HG02623 (cell line): Measurements from ENCODE around the gene FIG4.
"Not testable (repeated sequence)": the region's sequence is repeated elsewhere in the genome, so short reads cannot be mapped to it uniquely, and the experiment has no call there.

Source experiments
- ATAC-seq: cut with Tn5 transposase; IDR thresholded peaks from one replicate; pipeline ENCODE4 v1.9.1; 2021; ENCODE audit warnings: moderate library complexity; ENCODE audit not compliant: unreplicated experiment

FIG4 gene

DNA sequence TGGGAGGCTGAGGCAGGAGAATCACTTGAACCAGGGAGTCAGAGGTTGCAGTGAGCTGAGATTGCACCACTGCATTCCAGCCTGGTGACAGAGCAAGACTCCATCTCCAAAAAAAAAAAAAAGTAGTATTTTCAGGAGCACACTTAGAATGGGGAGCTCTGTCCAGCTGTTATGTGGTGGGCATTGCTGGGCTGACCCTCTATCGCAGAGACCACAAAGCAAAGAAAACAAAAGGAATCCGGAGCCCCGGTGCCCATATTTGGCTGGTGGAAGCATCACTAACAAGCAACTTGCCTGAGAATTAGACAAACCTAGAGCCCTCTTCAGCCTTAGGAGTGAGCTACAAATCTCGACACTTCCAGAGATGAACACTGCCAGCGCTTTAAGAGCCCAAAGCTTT lies 149.7 kb downstream of the FIG4 start:
- no peak for ATAC-seq

DNA sequence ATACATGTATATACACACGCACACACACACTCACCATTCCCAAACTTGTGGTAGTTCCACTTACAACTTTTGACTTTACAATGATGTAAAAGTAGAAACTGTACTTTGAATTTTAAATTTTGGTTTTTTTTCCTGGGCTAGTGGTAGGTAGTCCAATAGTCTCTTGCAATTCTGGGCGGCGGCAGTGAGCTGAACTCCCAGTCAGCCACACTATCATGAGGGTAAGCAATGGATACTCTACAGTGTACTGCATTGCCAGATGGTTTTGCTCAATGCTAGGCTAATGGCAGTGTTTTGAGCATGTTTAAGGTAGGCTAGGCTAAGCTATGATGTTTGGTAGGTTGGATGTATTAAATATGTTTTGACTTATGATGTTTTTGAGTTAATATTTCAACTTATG lies 150.8 kb downstream of the FIG4 start:
- no peak for ATAC-seq

DNA sequence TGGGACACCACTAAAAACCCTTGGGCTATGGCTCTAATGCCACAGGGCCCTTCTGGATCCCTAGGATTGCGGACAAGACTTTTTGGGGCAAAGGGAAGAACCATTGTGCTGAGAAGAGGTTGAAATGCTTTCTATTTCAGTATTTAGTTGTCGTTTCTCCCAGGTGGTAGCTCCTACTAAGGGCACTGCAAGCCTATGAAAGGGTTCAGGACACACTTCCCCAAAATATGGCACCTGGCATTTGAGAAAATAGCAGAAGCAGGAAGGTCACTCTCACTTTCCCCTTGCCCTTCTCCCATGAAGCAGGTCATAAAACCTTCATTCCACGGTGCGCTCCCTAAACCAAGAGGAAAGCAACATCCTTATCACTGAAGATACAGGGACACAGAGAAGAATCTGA lies 161.6 kb downstream of the FIG4 start:
- no peak for ATAC-seq

DNA sequence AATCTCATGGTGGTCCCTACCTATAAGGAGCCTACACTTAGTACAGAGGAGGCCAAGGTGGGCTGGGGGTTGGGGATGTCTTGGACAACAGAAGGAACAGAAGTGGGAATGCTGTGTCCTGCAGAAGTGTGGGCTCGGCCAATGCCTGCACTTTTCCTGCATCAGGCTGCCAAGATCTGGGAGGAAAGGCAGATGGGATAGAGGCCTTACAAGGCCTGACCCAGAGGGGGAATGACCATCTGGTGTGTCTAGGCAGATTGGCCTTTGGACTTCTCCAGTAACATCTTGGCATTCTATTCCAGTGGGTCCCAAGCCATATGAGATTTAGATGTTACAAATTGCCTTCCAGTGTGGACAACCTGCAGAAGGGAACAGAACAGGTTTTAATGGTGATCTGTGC lies 162.3 kb downstream of the FIG4 start:
- ATAC-seq: no peak

DNA sequence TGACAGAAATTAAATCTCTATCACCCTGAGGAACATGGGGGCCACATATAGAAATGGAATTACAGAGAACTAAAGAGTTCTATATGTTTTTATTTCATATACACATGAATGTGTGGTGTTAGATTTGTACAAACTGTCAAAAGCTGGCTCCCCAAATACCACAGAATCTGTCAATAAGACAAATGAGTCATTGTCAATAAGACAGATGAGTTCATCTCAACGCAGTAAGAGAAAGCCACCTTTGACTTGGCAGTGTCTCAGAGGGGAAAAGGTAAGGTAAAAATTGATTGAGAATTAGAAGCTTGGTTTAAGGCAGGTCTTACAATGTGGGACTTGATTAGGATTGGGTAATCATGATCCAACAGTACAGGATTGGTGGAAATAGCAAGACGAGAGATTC lies 162.9 kb downstream of the FIG4 start:
- ATAC-seq: no peak

DNA sequence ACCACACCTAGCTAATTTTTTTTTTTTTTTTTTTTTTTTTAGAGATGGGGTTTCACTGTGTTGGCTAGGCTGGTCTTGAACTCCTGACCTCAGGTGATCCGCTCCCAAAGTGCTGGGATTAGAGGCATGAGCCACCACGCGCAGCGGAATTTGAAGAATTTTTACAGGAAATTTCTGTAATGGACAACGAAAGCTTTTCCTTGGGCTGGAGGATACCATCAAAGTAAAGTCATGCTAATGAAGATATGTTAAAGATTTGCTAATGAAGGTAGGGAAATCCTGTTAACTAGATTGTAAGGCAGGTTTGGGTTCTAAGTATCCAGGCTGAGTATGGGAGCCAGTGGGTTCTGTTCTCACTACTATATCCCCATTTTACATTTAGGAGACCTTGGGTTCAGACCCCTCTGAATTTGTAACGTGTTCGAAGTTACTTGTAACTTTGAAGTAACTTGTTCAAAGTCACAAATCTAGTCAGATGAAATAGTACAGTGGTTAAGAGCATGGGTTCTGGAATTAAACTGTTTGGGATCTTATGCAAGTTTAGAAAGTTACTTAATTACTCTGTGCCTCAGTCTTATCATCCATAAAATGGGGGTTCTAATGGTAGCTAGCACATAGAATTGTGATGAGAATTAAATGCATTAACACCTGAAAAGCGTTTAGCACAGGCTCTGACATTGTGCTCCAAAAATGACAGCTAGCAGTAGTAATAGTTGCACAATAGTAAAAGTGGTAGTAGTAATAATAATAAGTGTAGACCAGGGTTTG lies 163.6 kb downstream of the FIG4 start:
- ATAC-seq: no peak

DNA sequence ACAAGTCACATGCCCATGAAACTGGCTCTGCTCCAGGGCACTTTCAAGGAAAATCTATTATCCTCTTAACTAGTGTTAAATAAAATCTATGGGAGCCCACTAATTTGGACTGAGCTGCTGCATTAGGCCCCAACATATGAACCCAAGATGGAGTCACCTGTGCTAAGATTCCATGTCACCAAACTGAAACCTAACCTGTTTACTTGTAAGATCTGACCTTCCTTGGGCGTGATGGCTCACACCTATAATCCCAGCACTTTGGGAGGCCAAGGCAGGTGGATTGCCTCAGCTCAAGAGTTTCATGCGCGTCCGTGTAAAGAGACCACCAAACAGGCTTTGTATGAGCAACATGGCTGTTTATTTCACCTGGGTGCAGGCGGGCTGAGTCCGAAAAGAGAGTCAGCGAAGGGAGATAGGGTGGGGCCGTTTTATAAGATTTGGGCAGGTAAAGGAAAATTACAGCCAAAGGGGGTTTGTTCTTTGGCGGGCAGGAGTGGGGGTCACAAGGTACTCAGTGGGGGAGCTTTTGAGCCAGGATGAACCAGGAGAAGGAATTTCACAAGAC lies 164.5 kb downstream of the FIG4 start:
- not testable (repeated sequence) for ATAC-seq

DNA sequence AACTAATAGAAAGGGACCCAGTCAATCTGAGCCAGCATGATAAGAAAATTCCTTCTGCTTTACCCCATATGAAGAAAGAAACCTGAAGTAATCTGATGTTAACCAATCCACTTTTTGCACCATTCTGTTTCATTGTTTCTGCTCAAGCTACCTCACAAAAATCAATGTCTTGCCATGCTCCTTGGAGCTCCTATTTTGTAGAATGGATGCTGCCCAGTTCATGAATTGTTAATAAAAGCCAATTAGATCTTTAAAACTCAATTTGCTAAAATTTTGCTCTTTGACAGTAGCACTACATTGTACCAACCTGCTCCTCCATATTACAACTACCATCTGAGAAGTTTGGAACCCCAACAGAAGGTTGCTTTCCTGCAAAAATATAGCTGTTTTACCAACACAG lies 170.8 kb downstream of the FIG4 start:
- no peak for ATAC-seq

DNA sequence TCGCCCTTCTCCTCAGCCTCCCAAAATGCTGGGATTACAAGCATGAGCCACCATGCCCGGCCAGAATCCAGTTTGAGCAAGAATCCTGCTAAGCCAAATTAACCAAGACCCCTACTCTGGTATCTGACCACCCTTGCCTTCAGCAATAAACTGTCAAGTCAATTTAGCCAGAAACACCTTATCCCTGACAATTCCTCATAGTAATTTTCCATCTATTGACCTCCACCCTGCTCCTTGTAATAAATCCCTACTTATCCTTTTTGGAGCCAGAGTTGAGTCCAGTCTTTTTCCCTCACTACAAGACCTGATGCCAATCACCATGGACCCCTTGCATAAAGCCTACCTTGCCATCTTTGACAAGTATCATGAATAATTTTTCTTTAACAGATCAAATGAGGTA lies 173.0 kb downstream of the FIG4 start:
- ATAC-seq: no peak

DNA sequence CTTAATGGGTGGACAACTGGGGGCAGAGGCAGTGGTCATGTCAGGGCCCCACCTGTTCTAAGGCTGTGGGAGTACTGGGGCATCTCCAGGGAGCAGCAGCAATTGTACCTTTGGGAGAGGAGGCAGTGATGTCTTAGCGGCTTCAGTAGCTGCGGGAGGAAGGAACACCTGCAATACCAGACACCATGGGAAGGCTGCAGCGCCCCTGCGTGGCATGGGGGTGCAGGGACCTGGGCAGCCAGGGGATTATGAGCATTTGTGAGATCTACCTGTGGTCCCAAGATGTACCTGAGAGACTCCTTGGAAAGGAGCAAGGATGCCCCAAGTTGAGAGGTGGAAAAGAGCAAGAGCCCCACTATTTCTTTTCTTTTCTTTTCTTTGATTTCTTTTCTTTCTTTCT lies 174.9 kb downstream of the FIG4 start:
- ATAC-seq: no peak

DNA sequence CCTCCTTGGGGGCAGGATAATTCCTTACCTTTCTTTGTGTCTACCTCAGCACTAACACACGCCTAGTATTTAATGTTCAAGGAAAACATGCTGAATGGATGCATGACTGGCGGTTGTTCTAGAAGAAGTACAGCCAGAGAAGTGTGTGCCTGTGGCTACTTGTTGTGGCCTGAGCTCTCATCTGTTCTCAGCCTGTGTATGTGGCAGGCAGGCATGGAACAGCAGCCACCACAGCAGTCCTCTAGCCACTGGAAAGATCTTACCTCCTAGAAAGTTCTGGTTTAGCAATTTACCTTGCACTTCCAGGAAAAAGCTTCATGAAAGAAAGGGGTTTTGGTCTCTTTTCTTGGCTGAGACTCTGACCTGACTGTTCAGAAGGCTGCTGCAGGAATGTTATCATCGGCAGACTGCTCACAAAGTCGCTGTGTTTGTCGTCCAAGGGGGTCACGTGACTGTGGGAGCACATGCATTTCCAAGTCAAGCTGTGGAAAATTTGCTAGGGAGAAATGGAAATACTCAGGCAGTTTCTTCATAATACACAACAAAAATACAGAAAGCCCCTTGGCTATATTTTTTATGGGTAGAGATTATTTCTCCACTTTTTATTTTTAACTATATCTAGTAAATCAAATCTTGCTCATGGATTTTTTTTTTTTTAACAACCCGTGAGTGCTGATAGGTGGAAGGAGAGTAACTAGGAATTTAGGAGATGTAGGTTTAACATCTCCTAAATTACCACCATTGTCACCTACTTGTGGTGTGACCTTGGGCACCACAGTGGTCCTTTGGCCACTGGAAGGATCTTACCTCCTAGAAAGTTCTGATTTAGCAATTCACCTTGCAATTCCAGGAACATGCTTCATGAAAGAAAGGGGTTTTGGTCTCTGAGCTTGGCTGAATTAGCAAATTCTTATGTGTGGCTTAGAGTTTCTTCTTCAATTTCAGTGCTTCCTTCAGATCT lies 176.2 kb downstream of the FIG4 start:
- no peak for ATAC-seq

DNA sequence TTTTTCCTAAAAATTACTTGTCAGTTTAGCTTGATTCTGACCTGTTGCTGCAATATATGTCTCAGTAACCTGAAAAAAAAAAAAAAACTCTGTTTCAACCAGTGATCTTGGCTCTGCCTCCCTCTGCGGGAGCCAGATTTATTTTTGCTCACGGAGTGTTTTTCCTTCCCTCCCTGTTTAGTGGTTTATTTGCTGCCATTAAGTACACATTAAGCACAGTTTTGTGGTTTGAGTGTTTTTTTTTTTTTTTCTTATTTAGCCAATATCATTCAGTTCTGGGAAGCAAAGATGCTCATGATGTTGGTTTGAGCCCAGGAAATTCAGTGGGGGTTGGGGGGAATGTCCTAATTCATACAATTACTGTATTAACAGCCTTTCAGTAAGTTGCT lies 176.9 kb downstream of the FIG4 start:
- no peak for ATAC-seq

DNA sequence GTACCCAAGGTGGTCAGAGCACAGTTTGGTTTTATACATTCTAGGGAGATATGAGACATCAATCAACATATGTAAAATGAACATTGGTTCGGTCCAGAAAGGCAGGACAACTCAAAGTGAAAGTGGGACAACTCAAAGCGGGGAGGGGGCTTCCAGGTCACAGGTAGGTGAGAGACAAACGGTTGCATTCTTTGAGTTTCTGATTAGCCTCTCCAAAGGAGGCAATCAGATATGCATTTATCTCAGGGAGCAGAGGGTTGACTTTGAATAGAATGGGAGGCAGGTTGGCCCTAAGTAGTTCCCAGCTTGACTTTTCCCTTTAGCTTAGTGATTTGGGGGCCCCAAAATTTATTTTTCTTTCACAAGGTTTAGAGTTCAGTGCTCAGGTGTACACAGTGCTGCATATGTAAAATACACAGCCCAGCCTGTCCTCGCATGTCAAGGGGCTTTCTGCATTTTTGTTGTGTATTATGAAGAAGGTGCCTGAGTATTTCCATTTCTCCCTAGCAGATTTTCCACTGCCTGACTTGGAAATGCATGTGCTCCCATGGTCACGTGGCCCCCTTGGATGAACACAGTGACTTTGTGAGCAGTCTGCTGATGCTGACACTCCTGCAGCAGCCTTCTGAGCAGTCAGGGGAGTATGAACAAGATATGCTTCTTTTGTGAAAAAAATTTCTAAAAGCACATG lies 178.4 kb downstream of the FIG4 start:
- not testable (repeated sequence) for ATAC-seq

DNA sequence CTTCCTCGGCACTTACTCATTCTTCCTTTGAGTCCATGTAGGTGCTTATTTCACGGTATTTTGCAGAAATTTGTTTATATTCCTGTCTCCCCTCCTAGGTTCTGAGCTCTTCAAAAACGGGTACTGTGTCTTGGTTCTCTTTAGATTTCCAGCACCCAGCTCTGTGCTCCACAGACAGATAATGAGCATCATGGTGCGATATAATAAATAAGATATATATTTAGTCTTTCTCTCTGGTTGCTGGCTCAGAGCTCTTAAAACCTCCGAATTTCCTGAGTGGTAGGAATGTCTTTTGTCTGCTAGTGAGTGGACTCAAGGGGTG lies 179.0 kb downstream of the FIG4 start:
- ATAC-seq: no peak

DNA sequence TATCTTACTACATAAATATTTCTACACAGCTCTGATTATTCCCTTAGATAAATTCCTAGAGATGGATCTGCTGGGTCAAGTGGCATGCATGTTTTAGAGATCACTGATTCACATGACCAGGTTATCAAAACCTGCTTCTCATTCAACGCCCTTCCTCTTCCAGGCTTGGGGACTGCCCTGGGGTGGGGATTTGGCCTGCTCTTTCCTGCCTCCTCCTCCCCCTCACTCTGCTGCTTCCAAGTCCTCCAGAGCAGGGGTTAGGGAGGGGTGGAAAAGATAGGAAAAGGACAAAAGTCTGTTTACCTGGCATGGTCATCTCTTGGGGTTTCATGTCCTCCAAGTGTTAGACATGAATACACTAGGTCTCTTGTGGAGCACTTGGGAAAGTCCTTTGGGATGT lies 181.5 kb downstream of the FIG4 start:
- no peak for ATAC-seq

DNA sequence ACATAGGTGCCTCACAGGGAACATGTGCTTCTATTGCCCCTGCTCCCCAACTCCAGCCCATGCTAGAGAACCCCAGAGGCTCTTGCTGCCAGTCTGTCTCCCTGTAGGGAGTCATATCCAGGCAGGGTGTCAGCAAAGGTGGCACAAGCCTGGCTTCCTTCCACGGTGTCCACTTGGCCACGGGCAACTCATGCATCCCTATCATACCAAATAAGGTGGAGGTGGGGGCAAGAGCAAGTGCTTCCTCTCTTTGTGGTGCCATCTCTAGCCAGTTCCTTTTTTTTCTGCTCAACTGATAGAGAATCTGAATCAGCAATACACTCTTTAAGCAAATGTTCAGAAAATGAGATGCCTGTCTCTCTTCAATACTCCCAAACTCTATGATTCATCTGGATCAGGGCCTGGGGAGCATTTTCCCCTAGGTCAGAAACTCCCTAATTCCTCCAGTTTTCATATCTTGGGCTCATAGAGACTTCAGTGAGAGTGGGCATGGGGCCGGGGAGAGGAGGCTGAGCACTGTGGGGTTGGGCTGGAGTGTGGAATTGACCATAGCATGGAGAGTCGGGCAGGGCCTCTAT lies 182.0 kb downstream of the FIG4 start:
- ATAC-seq: no peak

DNA sequence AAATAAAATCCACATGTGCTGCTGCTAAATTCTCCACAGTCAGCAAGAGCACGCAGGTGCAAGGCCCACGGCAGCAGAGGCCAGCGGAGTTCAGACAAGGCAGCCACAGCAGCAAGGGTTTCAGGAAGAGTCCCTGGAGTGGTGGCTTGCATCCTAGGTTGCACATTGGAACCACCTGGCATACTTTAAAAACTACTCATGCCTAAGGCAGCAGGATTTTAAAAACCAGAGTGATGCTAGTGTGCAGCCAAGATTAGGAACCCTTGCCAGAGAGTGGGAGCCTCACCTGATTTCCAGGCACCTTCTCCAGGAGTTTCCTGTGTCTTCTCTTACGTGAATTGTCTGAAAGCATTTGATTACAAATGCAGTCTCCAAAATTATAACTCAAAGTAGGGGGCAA lies 183.0 kb downstream of the FIG4 start:
- no peak for ATAC-seq

DNA sequence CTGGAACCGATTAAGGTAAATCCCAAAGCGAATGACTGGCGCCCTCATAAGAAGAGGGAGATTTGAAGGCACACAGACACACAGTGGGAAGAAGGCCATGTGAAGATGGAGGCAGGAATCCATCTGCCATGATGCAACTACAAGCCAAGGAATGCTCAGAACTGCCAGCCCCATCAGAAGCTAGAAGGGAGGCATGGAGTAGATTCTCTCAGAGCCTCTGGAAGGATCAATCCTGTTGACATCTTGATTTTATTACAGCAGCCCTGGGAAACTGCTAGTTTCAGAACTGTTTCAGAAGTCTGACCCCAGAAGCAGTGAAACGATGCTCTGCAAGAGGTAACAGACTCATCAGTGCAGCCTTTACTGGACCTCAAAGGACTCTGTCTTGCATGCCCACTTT lies 183.5 kb downstream of the FIG4 start:
- no peak for ATAC-seq
